ENCODE data around the gene RACK1. TPM values are rescaled to one million over a fixed set of nuclear protein-coding genes. Genes with fewer than 3 reads are reported as not detected.
A peak's percentile ranks its signal among the peaks of the same experiment; 100 is the strongest.

The RACK1 gene
- total and polyA plus RNA-seq, 2 of the 13 experiments (the other 11 are each of a cell fraction or from before 2014, with no cell fraction given), result 2,514 to 6,141 TPM

- TF ChIP-seq SCMH1 (CRISPR knock-in tag; IDR thresholded peaks at IDR 0.05; ENCODE audit: borderline replicate concordance) (no peak), ZBTB42 (CRISPR knock-in tag; IDR thresholded peaks at IDR 0.05) (no peak), ARID5B (CRISPR knock-in tag; IDR thresholded peaks at IDR 0.05) (peak; percentile 37; the same call in 1 of the 2 replicates), ZBTB10 (CRISPR knock-in tag; IDR thresholded peaks at IDR 0.05; ENCODE audit: borderline replicate concordance) (peak; percentile 87; the same call in 1 of the 2 replicates), ZFP41 (CRISPR knock-in tag; IDR thresholded peaks at IDR 0.05; ENCODE audit: borderline replicate concordance) (no peak), ZNF678 (CRISPR knock-in tag; IDR thresholded peaks at IDR 0.05) (no peak), HNF4G (IDR thresholded peaks at IDR 0.05; ENCODE audit: borderline replicate concordance, low read depth, low read length) (no peak), HNF4G (CRISPR knock-in tag; IDR thresholded peaks at IDR 0.05; ENCODE audit: borderline replicate concordance, low read depth) (no peak), ATRX (CRISPR knock-in tag; IDR thresholded peaks at IDR 0.05; ENCODE audit: borderline replicate concordance) (no peak), PRDM10 (CRISPR knock-in tag; IDR thresholded peaks at IDR 0.05; ENCODE audit: low read depth) (peak; percentile 71; the same call in 1 of the 2 replicates), MTF1 (CRISPR knock-in tag; IDR thresholded peaks at IDR 0.05) (no peak), AGO1 (IDR thresholded peaks at IDR 0.05; ENCODE audit: low read depth, low read length, poor library complexity, severe bottlenecking) (no peak), ZNF616 (CRISPR knock-in tag; IDR thresholded peaks at IDR 0.05; ENCODE audit: low read depth) (no peak), BRD4 (CRISPR knock-in tag; IDR thresholded peaks at IDR 0.05) (peak; percentile 61)
- TF ChIP-seq, protein P1, sequence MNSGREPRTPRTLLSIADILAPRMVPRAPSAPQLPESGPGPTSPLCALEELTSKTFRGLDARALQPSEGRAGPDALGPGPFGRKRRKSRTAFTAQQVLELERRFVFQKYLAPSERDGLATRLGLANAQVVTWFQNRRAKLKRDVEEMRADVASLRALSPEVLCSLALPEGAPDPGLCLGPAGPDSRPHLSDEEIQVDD (CRISPR knock-in tag; IDR thresholded peaks at IDR 0.05; ENCODE audit: borderline replicate concordance), result 0 out of 2 replicates have a peak, but pooled peaks have one; percentile 61
- TF ChIP-seq, protein P2, sequence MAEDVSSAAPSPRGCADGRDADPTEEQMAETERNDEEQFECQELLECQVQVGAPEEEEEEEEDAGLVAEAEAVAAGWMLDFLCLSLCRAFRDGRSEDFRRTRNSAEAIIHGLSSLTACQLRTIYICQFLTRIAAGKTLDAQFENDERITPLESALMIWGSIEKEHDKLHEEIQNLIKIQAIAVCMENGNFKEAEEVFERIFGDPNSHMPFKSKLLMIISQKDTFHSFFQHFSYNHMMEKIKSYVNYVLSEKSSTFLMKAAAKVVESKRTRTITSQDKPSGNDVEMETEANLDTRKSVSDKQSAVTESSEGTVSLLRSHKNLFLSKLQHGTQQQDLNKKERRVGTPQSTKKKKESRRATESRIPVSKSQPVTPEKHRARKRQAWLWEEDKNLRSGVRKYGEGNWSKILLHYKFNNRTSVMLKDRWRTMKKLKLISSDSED (CRISPR knock-in tag; IDR thresholded peaks at IDR 0.05), result no peak
Measured at GRCh38 chr5:181187500-181188213, 56.0 kb downstream of the RACK1 start (continued).

All from HepG2 (cell line).